Right lobe of liver (tissue), 6 donors: ENCODE measurements around the gene SCN3A. TPM values are rescaled to one million over a fixed set of nuclear protein-coding genes. Genes with fewer than 3 reads are reported as not detected.

ENCODE experiments used
- ATAC-seq, 4 donors: fragments of 200-7000 bp; cut with Tn5 transposase; one replicate each; pipeline ENCODE4 v1.9.1; 2020; ENCODE audit warnings: mild to moderate bottlenecking in 4 of 4, moderate library complexity in 4 of 4
- DNase-seq, 3 donors: peaks; one replicate each; pipeline ENCODE4 v3.0.0-alpha.2; 2020
- H3K27ac ChIP-seq, 3 donors: fragments of 200-600 bp; one replicate each; pipeline ENCODE4 v1.8.0; 2022
- H3K27me3 ChIP-seq, 2 donors: fragments of 200-600 bp; one replicate each; pipeline ENCODE4 v1.8.0; 2022
- H3K36me3 ChIP-seq, 4 donors: fragments of 200-600 bp; sonication (generic) in 1 of 4; one replicate each; pipeline versions ENCODE4 v1.5.1 to v1.8.0; 2017 to 2022; ENCODE audit warnings: control low read depth in 1 of 4
- H3K4me1 ChIP-seq, 4 donors: fragments of 200-600 bp; sonication (generic) in 1 of 4; one replicate each; pipeline versions ENCODE4 v1.5.1 to v1.8.0; 2017 to 2022; ENCODE audit warnings: control low read depth in 1 of 4
- H3K4me3 ChIP-seq, 3 donors: fragments of 200-600 bp; one replicate each; pipeline ENCODE4 v1.8.0; 2022
- H3K9me3 ChIP-seq, 4 donors: fragments of 200-600 bp; sonication (generic) in 1 of 4; one replicate each; pipeline versions ENCODE4 v1.5.1 to v1.8.0; 2017 to 2022; ENCODE audit warnings: control low read depth in 1 of 4
- POLR2A ChIP-seq: fragments of 450-650 bp; IDR thresholded peaks from one replicate; pipeline ENCODE4 v1.6.1; 2017; ENCODE audit warnings: antibody characterized with exemption, mild to moderate bottlenecking
- WGBS: methylation state at CpG from one replicate; pipeline ENCODE4 v1.1.6; 2018; ENCODE audit warnings: low coverage, low lambda C conversion rate; ENCODE audit not compliant: insufficient coverage; ENCODE audit errors: missing lambda C conversion rate; 5-methylcytosine and 5-hydroxymethylcytosine counted together
- intact Hi-C, 2 donors: fragments of 100-400 bp; cut with DNase I; formaldehyde crosslinking; loops; one replicate each; pipeline versions ENCODE4 v1.11.2 to v1.14.1; 2022
- total RNA-seq, 6 experiments: library from RNA; depleted of rRNA in 2 of 6; stranded (reverse); fragments of >200 nt in 2 of 6; fragmentation: NEBNext Ultra II Directional in 3 of 6; extraction: Animal tissue kit (Norgen Biotek cat#: 25700) in 3 of 6; gene quantifications; one replicate each; pipeline versions ENCODE4 v1.1.0 to v1.2.4, GENCODE V29; 2016 to 2023
- TF ChIP-seq, protein P1 (sequence below), 4 donors: fragments of 200-600 bp in 3 of 4; fragments of 450-650 bp in 1 of 4; IDR thresholded peaks; one replicate each; pipeline versions ENCODE4 v1.5.1 to v1.8.0; 2016 to 2022; ENCODE audit warnings: antibody characterized with exemption in 4 of 4, mild to moderate bottlenecking in 2 of 4
- donor health status: DM: no; HTN: yes; CAD: no.
- donor health status: DM: no; HTN: no; CAD: no.
- donor health status: DM: no; HTN: no; CAD: no.
- donor health status: DM: no; HTN: yes; CAD: no.
- donor health status: DM: no; HTN: yes; CAD: no.

SCN3A gene
- total RNA-seq, 6 experiments from 2014 or later: 0.02 to 0.17 (median 0.06) TPM; not detected in 3

DNA sequence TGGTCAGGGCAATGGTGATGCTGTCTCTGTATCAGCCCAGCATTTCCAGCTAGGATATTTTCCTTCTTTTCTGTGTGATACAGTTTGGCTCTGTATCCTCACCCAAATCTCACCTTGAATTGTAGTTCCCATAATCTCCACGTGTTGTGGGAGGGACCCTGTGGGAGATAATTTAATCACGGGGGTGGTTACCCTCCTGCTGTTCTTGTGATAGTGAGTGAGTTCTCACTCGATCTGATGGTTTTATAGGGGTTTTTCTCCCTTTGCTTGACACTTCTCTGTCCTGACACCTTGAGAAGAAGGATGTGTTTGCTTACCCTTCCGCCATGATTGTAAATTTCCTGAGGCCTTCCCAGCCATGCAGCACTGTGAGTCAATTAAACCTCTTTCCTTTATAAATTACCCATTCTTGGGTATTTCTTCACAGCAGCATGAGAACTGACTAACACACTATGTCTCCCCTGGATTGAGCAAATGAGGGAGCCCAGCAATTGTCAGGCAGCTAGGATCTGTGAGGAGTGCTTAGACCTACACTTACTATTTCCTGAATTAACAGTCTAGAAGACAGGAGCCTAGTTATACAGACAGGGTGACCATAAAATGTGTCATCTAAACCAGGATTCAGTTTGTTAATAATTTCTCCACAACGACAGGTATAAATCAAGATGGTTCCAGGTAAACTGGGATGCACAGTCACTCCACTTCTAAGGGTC lies 41.4 kb upstream of the SCN3A start:
- ATAC-seq (no peak), DNase-seq (no peak)
- intact Hi-C loops: no loop called here
- Histone ChIP-seq H3K36me3 (no peaks in the 10 kb centered on the region), H3K9me3 (no peaks in the 10 kb centered on the region), H3K27me3 (no peaks in the 10 kb centered on the region), H3K4me3 (no peak overlapping the region), H3K27ac (no peak overlapping the region), H3K4me1 (no peaks in the 10 kb centered on the region)
- WGBS: 36% methylated on average over 5 of the region's 5 CpGs
- TF ChIP-seq POLR2A: no peak
- TF ChIP-seq, protein P1, sequence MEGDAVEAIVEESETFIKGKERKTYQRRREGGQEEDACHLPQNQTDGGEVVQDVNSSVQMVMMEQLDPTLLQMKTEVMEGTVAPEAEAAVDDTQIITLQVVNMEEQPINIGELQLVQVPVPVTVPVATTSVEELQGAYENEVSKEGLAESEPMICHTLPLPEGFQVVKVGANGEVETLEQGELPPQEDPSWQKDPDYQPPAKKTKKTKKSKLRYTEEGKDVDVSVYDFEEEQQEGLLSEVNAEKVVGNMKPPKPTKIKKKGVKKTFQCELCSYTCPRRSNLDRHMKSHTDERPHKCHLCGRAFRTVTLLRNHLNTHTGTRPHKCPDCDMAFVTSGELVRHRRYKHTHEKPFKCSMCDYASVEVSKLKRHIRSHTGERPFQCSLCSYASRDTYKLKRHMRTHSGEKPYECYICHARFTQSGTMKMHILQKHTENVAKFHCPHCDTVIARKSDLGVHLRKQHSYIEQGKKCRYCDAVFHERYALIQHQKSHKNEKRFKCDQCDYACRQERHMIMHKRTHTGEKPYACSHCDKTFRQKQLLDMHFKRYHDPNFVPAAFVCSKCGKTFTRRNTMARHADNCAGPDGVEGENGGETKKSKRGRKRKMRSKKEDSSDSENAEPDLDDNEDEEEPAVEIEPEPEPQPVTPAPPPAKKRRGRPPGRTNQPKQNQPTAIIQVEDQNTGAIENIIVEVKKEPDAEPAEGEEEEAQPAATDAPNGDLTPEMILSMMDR (IDR thresholded peaks at IDR 0.05): no peak

DNA sequence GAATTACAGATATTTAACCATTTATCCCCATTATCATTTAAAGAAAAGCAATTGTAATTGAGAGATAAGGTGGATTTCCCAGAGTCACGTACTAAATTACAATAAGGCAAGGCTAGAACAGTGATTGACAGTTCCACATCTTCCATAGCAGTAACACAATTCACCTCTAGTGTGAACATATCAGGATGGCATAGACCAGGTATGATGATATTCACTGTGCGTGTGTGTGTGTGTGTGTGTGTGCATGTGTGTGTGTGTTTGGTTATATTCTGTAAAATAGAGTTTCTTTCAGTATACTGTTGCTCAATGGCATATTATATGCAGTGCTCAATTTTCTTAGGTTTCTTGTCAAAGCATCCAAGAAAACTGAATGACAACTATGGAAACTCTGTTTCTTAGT lies 37.1 kb upstream of the SCN3A start:
- WGBS: 67% methylated on average over 2 of the region's 2 CpGs
- intact Hi-C loops: no loop called here
- no peaks in the 10 kb centered on the region for H3K4me1 ChIP-seq
- H3K4me3 ChIP-seq: no peak overlapping the region
- no peak overlapping the region for H3K27ac ChIP-seq
- no peaks in the 10 kb centered on the region for H3K27me3 ChIP-seq
- no peaks in the 10 kb centered on the region for H3K9me3 ChIP-seq
- ATAC-seq: no peak
- DNase-seq: no peak
- TF ChIP-seq, protein P1 (IDR thresholded peaks at IDR 0.05): no peak
- no peak for TF ChIP-seq POLR2A
- no peaks in the 10 kb centered on the region for H3K36me3 ChIP-seq

DNA sequence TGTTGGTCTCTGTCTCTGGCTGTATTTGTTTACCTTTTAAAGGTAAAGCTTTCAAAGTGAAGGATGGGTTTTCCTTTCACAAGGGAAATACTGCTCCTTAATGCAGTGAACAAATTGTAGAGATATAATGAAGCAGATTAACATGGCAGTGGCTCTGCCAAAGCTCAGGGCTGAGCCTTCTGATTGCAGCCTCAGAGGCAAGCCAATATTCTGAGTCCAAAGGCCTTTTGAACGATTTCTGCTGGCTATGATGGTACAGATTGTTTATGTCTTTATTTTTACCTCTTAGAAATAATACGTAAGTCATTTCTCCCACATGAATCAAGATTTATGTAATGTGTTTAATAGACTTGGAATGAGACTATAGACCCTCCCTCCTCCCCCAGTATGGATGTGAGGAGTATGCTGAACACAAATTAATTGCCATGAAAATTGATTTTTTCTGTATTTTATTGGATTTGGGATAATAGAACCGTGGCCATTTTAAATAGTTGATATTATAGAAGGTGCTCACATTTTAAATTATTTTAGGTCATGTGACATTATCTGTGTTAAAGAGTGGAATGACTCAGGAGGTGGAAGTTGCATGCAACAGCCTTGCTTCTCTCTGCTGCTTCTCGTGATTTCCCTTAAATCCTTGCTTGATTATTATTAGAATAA lies 36.1 kb upstream of the SCN3A start:
- no peak for ATAC-seq
- Histone ChIP-seq H3K4me1 (no peaks in the 10 kb centered on the region), H3K4me3 (no peak overlapping the region), H3K36me3 (no peaks in the 10 kb centered on the region), H3K9me3 (no peaks in the 10 kb centered on the region), H3K27me3 (no peaks in the 10 kb centered on the region), H3K27ac (no peak overlapping the region)
- TF ChIP-seq POLR2A: no peak
- TF ChIP-seq, protein P1 (IDR thresholded peaks at IDR 0.05): no peak
- no peak for DNase-seq
- WGBS: 43% methylated on average over 4 of the region's 4 CpGs
- intact Hi-C loops: no loop called here

DNA sequence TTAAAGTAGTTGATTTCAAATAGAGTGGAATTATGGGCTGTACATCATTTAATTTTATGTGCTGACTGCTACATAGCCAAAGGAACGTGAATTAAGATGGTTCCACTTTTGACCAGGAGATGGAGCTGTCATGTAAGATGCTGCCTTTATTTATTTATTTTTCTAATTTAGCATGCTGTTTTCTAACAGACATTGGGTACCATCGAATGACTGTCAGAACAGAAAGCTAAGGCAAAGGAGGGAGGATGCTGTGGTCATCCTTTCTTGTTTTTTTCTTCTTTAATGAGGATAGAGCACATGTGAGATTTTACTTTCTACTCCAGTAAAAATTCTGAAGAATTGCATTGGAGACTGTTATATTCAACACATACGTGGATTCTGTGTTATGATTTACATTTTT lies 35.4 kb upstream of the SCN3A start, which contains the start of gene SCN2A:
Gene SCN2A, plus strand, starts transcription at position 185 of the 400 bp plus-strand sequence. CDS start 56,410 bp downstream, outside the sequence.
- DNase-seq: no peak

More for the DNA sequence above, 35.4 kb upstream of the SCN3A start, which contains the start of gene SCN2A:
- 21% methylated on average over 3 of the region's 3 CpGs for WGBS
- no peaks in the 10 kb centered on the region for H3K36me3 ChIP-seq
- peak in 2 of 4 donors; percentile 49 to 55 for ATAC-seq
- H3K4me3 ChIP-seq: no peak within 1 kb of the TSS
- no peaks in the 10 kb centered on the region for H3K9me3 ChIP-seq
- no peak for TF ChIP-seq POLR2A
- TF ChIP-seq, protein P1 (IDR thresholded peaks at IDR 0.05): peak; percentile 17 to 56 (median 44)
- intact Hi-C loops: no loop called here
- no peak within 1 kb of the TSS for H3K27ac ChIP-seq
- no peaks in the 10 kb centered on the region for H3K27me3 ChIP-seq
- H3K4me1 ChIP-seq: no peaks in the 10 kb centered on the region
